ENCODE measurements around the gene FMN1. TPM values are rescaled to one million over a fixed set of nuclear protein-coding genes. Genes with fewer than 3 reads are reported as not detected.

FMN1 gene
- polyA plus RNA-seq, 2 of the 4 experiments (the other 2 are of a cell fraction), result 0.53 to 2.2 TPM

GRCh38 chr15:32799936-32800535 is 394.5 kb downstream of the FMN1 start:
- 0 out of 3 replicates have a peak, but pooled peaks cover 7% of the 10 kb centered on the region for H3K9me3 ChIP-seq
- H3K4me1 ChIP-seq, result peaks cover 13% of the 10 kb centered on the region
- H3K4me3 ChIP-seq, result no peak overlapping the region
- DNase-seq (ENCODE audit: low read depth in 1 of 2, low spot score in 1 of 2), result no peak
- FAIRE-seq, result peak; percentile 67
- ChIA-PET CTCF (interaction anchor here (0.6 to 1.9 kb wide), 7 partner anchors 12 to 1583 kb away, joined by 3 to 7 read pairs (median 4); no protein-coding TSS in a partner anchor), POLR2A (no interaction called here)
- H3K4me2 ChIP-seq, result no peak overlapping the region
- 88% methylated on average over 6 of the region's 6 CpGs for WGBS (ENCODE audit: missing lambda C conversion rate)
- no peak overlapping the region for H3K27ac ChIP-seq
- ATAC-seq, result no peak
- no peak for TF ChIP-seq TFCP2L1 (CRISPR knock-in tag; IDR thresholded peaks at IDR 0.05)
- TF ChIP-seq RAD21 (conservative IDR thresholded peaks at IDR 0.05 in 1 of 2, IDR thresholded peaks at IDR 0.05 in 1 of 2), result no peak
- TF ChIP-seq POLR2A (IDR thresholded peaks at IDR 0.05; ENCODE audit: low read length), result no peak
- no peak for TF ChIP-seq TP53 (CRISPR knock-in tag; IDR thresholded peaks at IDR 0.05)
- TF ChIP-seq FOSB (CRISPR knock-in tag; IDR thresholded peaks at IDR 0.05), result no peak
- TF ChIP-seq HDAC2 (IDR thresholded peaks at IDR 0.05), result no peak
- no peak for TF ChIP-seq RCOR1 (IDR thresholded peaks at IDR 0.05; ENCODE audit: low read depth, low read length)
- TF ChIP-seq CHD4 (IDR thresholded peaks at IDR 0.05; ENCODE audit: borderline replicate concordance), result no peak
- TF ChIP-seq HES2 (IDR thresholded peaks at IDR 0.05), result no peak
- TF ChIP-seq PBX3 (IDR thresholded peaks at IDR 0.05), result no peak
- TF ChIP-seq RARB (CRISPR knock-in tag; IDR thresholded peaks at IDR 0.05), result no peak
- no peak for TF ChIP-seq EHF (CRISPR knock-in tag; IDR thresholded peaks at IDR 0.05)
- TF ChIP-seq ZSCAN20 (CRISPR knock-in tag; IDR thresholded peaks at IDR 0.05), result no peak
- no peak for TF ChIP-seq NPAS2 (CRISPR knock-in tag; IDR thresholded peaks at IDR 0.05; ENCODE audit: borderline replicate concordance)

- no peak overlapping the region for H3K4me2 ChIP-seq
- no peak for TF ChIP-seq KDM1A (IDR thresholded peaks at IDR 0.05; ENCODE audit: low read depth)
- no peak for TF ChIP-seq SMC3 (IDR thresholded peaks at IDR 0.05)
- no peak for TF ChIP-seq HOXB13 (CRISPR knock-in tag; IDR thresholded peaks at IDR 0.05; ENCODE audit: low read depth)
- TF ChIP-seq CEBPB (IDR thresholded peaks at IDR 0.05), result no peak
- TF ChIP-seq FOXS1 (CRISPR knock-in tag; IDR thresholded peaks at IDR 0.05), result no peak
- TF ChIP-seq HOXA7 (CRISPR knock-in tag; IDR thresholded peaks at IDR 0.05), result no peak
- TF ChIP-seq EHMT2 (IDR thresholded peaks at IDR 0.05; ENCODE audit: low read depth), result no peak
- no peak for TF ChIP-seq PHF8 (IDR thresholded peaks at IDR 0.05; ENCODE audit: borderline replicate concordance, low read depth)
- no peak for TF ChIP-seq TFCP2L1 (CRISPR knock-in tag; IDR thresholded peaks at IDR 0.05)
- no peak for TF ChIP-seq HEYL (CRISPR knock-in tag; IDR thresholded peaks at IDR 0.05)
- no peak for TF ChIP-seq RARB (CRISPR knock-in tag; IDR thresholded peaks at IDR 0.05)
- no peak for TF ChIP-seq ATOH8 (CRISPR knock-in tag; IDR thresholded peaks at IDR 0.05; ENCODE audit: low read depth)
- no peak for TF ChIP-seq TP53 (CRISPR knock-in tag; IDR thresholded peaks at IDR 0.05)
- no peak for TF ChIP-seq KDM5A (IDR thresholded peaks at IDR 0.05)
- TF ChIP-seq POLR2AphosphoS2 (conservative IDR thresholded peaks at IDR 0.05; ENCODE audit: low read length), result no peak
- ChIA-PET CTCF (interaction anchor here (1.0 to 2.4 kb wide), 4 partner anchors 12 to 137 kb away, joined by 3 to 10 read pairs (median 4); no protein-coding TSS in a partner anchor), POLR2A (no interaction called here)
- 89% methylated on average over 3 of the region's 3 CpGs for WGBS (ENCODE audit: missing lambda C conversion rate)
- DNase-seq (ENCODE audit: low read depth in 1 of 2, low spot score in 1 of 2) (no peak), ATAC-seq (no peak), FAIRE-seq (no peak)
- H3K27ac ChIP-seq, result no peak overlapping the region
- no peaks in the 10 kb centered on the region for H3K9me3 ChIP-seq
- H3K4me1 ChIP-seq, result peaks cover 13% of the 10 kb centered on the region
- H3K4me3 ChIP-seq, result no peak overlapping the region
Observed at GRCh38 chr15:32796856-32797255, 397.7 kb downstream of the FMN1 start.

All from A549 (cell line).